Prostate gland (tissue), 2 donors: Measurements from ENCODE around the gene PDE8B. TPM values are rescaled to one million over a fixed set of nuclear protein-coding genes. Genes with fewer than 3 reads are reported as not detected.

Source experiments
- DNase-seq: peaks from one replicate; pipeline ENCODE4 v3.0.0-alpha.2; 2019; ENCODE audit warnings: low spot score
- H3K27ac ChIP-seq, 2 donors: fragments of 200-600 bp; sonication (generic); 2 replicates each; pipeline ENCODE4 v1.5.1; 2017 to 2019
- H3K27me3 ChIP-seq: fragments of 200-600 bp; sonication (generic); replicated peaks from 2 replicates; pipeline ENCODE4 v1.5.1; 2019; ENCODE audit not compliant: insufficient read depth
- H3K36me3 ChIP-seq, 2 donors: fragments of 200-600 bp; sonication (generic); 1 replicate in 1 of 2; 2 replicates in 1 of 2; pipeline versions ENCODE4 v1.5.1 to v1.8.1; 2017 to 2019
- H3K4me1 ChIP-seq: fragments of 200-600 bp; sonication (generic); replicated peaks from 2 replicates; pipeline ENCODE4 v1.5.1; 2019
- H3K4me3 ChIP-seq, 2 donors: fragments of 200-600 bp; sonication (generic); 2 replicates each; pipeline ENCODE4 v1.5.1; 2017 to 2019
- H3K9me3 ChIP-seq: fragments of 200-600 bp; sonication (generic); 2 replicates; pipeline ENCODE4 v1.5.1; 2017
- POLR2A ChIP-seq: fragments of 450-650 bp; IDR thresholded peaks from one replicate; pipeline ENCODE4 v1.6.1; 2016; ENCODE audit warnings: antibody characterized with exemption, mild to moderate bottlenecking
- POLR2AphosphoS5 ChIP-seq: sonication (generic); formaldehyde crosslinking; IDR thresholded peaks from one replicate; pipeline ENCODE4 v1.6.1; 2017; ENCODE audit warnings: antibody characterized with exemption
- WGBS: methylation state at CpG from one replicate; pipeline ENCODE4 v1.1.5; 2018; 5-methylcytosine and 5-hydroxymethylcytosine counted together
- intact Hi-C: fragments of 100-400 bp; cut with DNase I; formaldehyde crosslinking; loops from one replicate; pipeline ENCODE4 v1.14.2; 2022
- total RNA-seq, 2 donors: library from RNA; depleted of rRNA; stranded (reverse); fragments of >200 nt; gene quantifications; one replicate each; pipeline ENCODE4 v1.1.0, GENCODE V29; 2016
- TF ChIP-seq, protein P1 (sequence below), 4 experiments: fragments of 200-600 bp in 2 of 4; fragments of 450-650 bp in 2 of 4; sonication (generic) in 2 of 4; IDR thresholded peaks; 1 replicate in 3 of 4; 2 replicates in 1 of 4; pipeline ENCODE4 v1.5.1; 2016 to 2019; ENCODE audit warnings: antibody characterized with exemption in 4 of 4, mild to moderate bottlenecking in 2 of 4, moderate library complexity in 2 of 4

PDE8B gene
- total RNA-seq, 2 donors from 2014 or later, result 25.6 to 66.0 TPM

DNA sequence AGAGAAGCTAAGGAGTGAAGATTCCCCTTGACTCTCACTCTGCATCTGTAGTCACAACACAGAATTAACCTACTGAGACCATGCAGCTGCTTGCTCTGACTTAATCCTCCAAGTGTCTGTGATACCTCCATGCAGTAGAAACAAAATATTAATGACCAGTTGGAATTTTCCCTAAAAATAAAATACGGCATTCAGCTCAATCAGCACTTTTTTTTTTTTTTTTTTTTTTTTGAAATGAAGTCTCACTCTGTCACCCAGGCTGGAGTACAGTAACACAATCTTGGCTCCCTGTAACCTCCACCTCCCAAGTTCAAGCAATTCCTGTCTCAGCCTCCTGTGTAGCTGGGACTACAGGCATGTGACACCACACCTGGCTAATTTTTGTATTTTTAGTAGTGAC lies 233.2 kb downstream of the PDE8B start:
- H3K27ac ChIP-seq, result no peak overlapping the region
- H3K36me3 ChIP-seq, result no peaks in the 10 kb centered on the region
- no peaks in the 10 kb centered on the region for H3K9me3 ChIP-seq
- H3K4me1 ChIP-seq, result no peaks in the 10 kb centered on the region
- 77% methylated on average over 1 of the region's 1 CpG for WGBS
- TF ChIP-seq, protein P1, sequence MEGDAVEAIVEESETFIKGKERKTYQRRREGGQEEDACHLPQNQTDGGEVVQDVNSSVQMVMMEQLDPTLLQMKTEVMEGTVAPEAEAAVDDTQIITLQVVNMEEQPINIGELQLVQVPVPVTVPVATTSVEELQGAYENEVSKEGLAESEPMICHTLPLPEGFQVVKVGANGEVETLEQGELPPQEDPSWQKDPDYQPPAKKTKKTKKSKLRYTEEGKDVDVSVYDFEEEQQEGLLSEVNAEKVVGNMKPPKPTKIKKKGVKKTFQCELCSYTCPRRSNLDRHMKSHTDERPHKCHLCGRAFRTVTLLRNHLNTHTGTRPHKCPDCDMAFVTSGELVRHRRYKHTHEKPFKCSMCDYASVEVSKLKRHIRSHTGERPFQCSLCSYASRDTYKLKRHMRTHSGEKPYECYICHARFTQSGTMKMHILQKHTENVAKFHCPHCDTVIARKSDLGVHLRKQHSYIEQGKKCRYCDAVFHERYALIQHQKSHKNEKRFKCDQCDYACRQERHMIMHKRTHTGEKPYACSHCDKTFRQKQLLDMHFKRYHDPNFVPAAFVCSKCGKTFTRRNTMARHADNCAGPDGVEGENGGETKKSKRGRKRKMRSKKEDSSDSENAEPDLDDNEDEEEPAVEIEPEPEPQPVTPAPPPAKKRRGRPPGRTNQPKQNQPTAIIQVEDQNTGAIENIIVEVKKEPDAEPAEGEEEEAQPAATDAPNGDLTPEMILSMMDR (IDR thresholded peaks at IDR 0.05), result no peak
- no peak for TF ChIP-seq POLR2A
- TF ChIP-seq POLR2AphosphoS5, result no peak
- DNase-seq, result no peak
- intact Hi-C loops, result no loop called here
- H3K4me3 ChIP-seq, result no peak overlapping the region
- H3K27me3 ChIP-seq, result no peaks in the 10 kb centered on the region

DNA sequence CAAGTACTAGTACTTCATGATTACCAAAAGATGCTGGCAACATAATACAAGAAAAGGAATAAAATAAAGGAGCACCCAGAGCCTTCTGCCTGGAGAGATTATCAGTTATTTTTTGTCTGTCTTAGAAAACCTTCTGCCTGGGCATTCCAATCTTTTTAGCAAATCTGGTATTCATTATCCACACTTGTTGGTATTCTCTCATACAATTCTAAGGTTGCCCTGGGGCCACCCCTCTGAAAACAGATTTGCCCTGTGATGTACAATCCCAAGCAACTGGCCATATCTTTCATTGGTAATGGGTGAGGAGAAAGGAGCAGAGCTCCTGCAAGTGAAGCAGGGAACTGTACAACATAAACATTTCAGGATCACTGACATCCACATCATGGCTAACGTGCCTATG lies 233.9 kb downstream of the PDE8B start:
- WGBS, result 94% methylated on average over 1 of the region's 1 CpG
- Histone ChIP-seq H3K9me3 (no peaks in the 10 kb centered on the region), H3K27ac (no peak overlapping the region), H3K36me3 (no peaks in the 10 kb centered on the region), H3K27me3 (no peaks in the 10 kb centered on the region), H3K4me3 (no peak overlapping the region), H3K4me1 (no peaks in the 10 kb centered on the region)
- TF ChIP-seq, protein P1 (IDR thresholded peaks at IDR 0.05), result no peak
- no peak for TF ChIP-seq POLR2AphosphoS5
- TF ChIP-seq POLR2A, result no peak
- intact Hi-C loops, result no loop called here
- no peak for DNase-seq

DNA sequence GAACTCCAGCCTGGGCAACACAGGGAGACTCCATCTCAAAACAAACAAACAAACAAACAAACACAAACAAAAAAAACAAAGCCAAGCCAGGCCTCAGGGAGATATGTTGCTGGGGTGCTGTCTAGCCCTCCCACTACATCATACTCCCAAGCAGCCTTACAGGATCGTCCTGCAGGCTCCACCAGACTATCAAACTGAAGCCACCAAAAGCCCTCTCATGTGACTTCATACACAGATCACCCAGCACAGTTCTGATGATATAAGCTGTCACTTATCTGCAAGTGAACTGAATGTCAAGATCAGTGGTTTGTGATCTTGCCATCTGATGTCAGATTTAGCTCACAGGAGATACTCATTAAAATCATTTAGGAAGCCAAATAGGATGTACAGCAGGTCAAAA lies 238.4 kb downstream of the PDE8B start:
- no peaks in the 10 kb centered on the region for H3K36me3 ChIP-seq
- H3K27ac ChIP-seq, result no peak overlapping the region
- TF ChIP-seq, protein P1 (IDR thresholded peaks at IDR 0.05), result no peak
- TF ChIP-seq POLR2A (no peak), POLR2AphosphoS5 (no peak)

DNA sequence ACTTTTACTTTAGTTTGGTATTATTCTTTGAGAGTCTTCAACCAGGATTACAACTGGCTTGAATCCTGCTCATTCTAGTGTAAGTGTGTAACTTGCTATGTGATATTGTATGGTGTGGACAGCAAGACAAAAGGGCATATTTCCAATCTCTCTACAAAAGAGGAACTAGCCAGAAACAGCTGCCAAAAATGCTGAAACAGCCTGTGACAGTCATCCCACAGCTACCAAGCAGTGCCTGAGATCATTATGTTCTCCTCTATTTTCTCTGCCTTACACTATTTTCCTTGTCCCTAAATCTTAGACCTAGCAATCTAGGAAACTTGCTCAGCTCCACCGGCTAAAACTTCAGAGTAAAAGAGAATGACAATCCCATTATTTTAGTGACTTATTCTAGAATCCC lies 238.8 kb downstream of the PDE8B start:
- Histone ChIP-seq H3K27me3 (no peaks in the 10 kb centered on the region), H3K4me1 (no peaks in the 10 kb centered on the region), H3K9me3 (no peaks in the 10 kb centered on the region), H3K36me3 (no peaks in the 10 kb centered on the region), H3K4me3 (no peak overlapping the region), H3K27ac (peak overlapping the region in 1 of 2 donors; percentile 32)
- DNase-seq, result peak; percentile 22
- WGBS, result 53% methylated on average over 1 of the region's 1 CpG
- intact Hi-C loops, result no loop called here
- no peak for TF ChIP-seq POLR2A
- TF ChIP-seq POLR2AphosphoS5, result peak; percentile 33

More for the DNA sequence above, 238.4 kb downstream of the PDE8B start:
- Histone ChIP-seq H3K4me1 (no peaks in the 10 kb centered on the region), H3K4me3 (no peak overlapping the region), H3K27me3 (no peaks in the 10 kb centered on the region), H3K9me3 (no peaks in the 10 kb centered on the region)
- WGBS, result 88% methylated on average over 1 of the region's 1 CpG
- DNase-seq, result no peak
- intact Hi-C loops, result no loop called here

DNA sequence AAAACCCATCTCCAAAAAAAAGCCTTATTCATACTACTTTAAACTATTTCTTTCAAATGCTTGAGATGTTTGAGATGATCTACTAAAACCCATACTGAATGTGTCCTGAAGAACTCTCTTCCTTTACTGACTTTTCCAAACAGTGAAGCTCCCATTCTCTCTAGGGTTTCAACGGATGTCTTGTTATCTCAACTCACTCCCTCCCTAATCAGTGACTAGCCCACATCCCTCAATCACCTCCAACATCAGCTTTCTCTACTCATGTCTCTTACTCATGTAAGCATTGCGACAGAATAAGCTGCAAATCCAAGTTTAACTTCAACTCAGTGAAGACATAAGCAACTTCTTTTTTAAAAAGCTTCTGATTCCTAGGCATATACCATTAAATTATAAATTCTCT lies 239.5 kb downstream of the PDE8B start:
- Histone ChIP-seq H3K9me3 (no peaks in the 10 kb centered on the region), H3K4me1 (no peaks in the 10 kb centered on the region), H3K36me3 (no peaks in the 10 kb centered on the region), H3K4me3 (no peak overlapping the region), H3K27me3 (no peaks in the 10 kb centered on the region), H3K27ac (peak overlapping the region in 1 of 2 donors; percentile 32)
- intact Hi-C loops, result no loop called here
- 76% methylated on average over 2 of the region's 2 CpGs for WGBS
- TF ChIP-seq POLR2AphosphoS5 (no peak), POLR2A (no peak)
- TF ChIP-seq, protein P1 (IDR thresholded peaks at IDR 0.05), result no peak
- no peak for DNase-seq
